GM18909 (cell line): ENCODE measurements around the gene XRN1.
"Not testable (repeated sequence)": the region's sequence is repeated elsewhere in the genome, so short reads cannot be mapped to it uniquely, and the experiment has no call there.

Experiments
- ATAC-seq: cut with Tn5 transposase; IDR thresholded peaks from one replicate; pipeline ENCODE4 v1.9.1; 2021; ENCODE audit warnings: mild to moderate bottlenecking; ENCODE audit not compliant: unreplicated experiment, poor library complexity

XRN1 gene

GRCh38 chr3:142439499-142440220 lies 8.2 kb downstream of the XRN1 start:
- not testable (repeated sequence) for ATAC-seq

DNA sequence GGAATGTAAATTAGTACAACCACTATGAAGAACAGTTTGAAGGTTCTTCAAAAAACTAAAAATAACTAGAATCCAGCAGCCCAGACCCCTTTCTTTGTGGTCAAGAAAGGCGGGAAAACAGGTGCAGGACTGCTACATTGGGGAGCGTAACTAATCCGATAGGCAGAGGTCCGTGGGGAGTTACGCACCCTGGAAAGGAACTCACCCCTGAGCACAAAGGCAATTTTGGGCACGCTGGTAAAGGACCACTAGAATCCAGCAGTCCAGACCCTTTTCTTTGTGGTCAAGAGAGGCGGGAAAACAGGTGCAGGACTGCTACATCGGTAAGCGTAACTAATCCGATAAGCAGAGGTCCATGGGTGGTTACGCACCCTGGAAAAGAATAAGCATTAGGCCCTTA lies 9.7 kb downstream of the XRN1 start:
- not testable (repeated sequence) for ATAC-seq

DNA sequence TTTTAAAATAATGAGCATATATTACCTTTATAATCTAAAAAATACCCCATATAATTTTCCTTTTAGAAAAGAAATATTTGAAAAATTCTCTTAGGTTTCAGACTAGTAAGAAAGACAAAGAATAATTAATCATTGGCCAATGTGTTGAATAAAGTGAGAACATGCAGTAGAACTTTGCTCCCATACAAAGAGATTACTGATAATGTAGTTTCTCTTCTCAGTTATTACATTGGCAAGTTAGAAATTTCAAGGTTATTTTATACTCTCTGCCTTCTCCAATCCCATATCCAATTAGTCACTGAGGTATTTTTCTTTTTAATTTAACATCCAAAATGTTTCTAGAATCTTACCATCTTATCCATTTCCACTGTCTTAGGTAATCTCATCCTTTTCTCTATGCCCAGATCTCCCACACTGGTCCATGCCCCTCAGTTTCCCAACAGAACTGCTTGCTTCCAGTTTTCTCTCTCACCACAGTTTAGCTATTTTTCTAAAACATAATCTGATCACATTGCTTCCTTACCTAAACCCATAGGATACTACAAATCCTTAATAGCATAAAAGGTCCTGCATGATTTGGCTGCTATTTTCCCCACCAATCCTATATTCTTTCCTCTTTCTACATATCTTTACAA lies 10.8 kb downstream of the XRN1 start:
- no peak for ATAC-seq

DNA sequence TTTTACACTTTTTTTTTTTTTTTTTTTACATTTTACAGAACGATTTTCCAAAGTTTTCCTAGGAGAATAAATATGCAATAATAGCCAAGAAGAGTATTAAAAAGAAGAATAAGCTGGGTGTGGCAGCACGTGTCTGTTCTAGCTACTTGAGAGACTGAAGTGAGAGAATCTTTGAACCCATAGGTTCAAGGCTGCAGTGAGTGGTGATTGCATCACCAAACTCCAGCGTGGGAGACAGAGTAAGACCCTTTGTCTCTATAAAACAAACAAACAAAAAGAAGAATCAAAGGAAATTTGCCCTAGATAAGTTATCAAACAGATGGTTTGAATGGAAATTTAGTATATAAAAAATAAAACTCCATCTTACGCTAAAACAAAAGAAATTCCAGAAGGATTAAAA lies 13.3 kb downstream of the XRN1 start:
- no peak for ATAC-seq

DNA sequence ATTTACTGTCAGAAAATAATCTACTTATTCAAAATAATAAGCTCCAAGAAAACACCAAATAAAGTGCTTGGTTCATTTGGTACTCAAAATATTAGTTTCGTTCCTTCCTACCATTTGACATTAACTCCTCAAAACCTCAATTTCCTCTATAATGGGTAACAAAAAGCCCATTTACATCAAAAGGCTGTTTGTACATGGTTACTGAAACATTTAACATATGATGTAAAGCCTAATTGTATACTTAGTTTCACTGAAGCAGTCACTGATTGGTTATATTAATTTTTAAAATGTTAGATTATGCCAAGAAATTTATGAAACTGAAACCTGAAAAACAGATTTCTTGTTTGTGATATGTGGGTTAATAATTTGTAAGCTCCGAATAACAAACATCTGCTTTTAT lies 14.7 kb downstream of the XRN1 start:
- peak; percentile 77 for ATAC-seq

DNA sequence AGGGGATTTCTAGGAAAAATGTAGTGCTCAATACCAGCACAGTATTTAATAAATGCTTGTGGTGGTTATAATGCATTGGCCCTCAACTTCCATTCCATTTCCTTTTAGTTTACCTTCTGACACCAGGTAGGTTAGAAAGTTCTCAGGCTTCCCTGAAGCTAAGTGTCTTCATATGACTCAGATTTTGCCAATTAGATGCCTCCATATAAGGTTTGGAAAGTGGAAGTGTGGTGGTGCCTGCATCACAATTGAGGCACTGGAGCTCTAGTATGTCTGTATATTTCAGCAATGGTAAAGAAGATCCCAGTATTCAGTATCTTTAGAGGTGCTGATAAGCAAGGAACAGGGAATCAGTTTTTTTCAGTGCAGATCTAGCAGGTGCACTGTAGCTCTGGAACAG lies 18.3 kb downstream of the XRN1 start:
- ATAC-seq = no peak

DNA sequence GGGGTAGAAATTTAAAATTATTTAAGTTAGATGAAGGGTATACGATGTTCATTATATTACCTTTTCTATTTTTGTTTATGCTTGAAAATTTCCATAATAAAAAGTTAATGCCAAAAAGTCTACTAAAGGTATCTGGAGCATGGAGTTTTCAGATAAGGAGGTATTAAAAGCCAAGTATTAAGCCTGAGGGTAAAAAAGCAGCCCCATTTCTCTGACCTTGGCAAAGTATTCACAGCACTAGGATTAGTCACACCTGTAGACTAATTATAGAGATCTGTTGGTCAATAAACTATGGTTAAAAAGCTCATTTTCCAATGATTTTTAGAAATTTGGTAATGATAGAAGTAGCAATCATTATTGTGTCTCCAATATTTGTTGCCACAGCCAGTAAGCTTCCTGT lies 23.1 kb downstream of the XRN1 start:
- ATAC-seq = no peak

- ATAC-seq = no peak
Observed at GRCh38 chr3:142418926-142419592, 28.8 kb downstream of the XRN1 start.

DNA sequence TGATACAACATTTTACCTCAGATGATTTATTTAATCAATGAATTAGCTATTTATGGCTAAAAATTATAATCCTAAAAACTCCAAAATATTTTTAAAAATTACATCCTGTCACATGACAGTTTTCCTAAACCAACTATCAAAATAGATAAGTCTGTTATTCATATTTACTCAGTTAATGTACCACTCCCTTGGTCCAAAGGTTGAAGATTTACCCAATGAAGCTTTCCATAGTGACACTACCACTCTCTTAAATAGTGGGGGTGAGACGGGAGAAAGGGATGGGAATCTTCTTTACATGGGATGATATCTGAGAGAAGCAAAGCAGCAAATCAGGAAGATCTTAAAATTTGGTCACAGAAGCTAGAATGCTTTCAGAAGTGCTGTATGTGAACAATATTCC lies 30.5 kb downstream of the XRN1 start:
- no peak for ATAC-seq

- not testable (repeated sequence) for ATAC-seq
Observed at GRCh38 chr3:142400537-142400936, 47.3 kb downstream of the XRN1 start.

DNA sequence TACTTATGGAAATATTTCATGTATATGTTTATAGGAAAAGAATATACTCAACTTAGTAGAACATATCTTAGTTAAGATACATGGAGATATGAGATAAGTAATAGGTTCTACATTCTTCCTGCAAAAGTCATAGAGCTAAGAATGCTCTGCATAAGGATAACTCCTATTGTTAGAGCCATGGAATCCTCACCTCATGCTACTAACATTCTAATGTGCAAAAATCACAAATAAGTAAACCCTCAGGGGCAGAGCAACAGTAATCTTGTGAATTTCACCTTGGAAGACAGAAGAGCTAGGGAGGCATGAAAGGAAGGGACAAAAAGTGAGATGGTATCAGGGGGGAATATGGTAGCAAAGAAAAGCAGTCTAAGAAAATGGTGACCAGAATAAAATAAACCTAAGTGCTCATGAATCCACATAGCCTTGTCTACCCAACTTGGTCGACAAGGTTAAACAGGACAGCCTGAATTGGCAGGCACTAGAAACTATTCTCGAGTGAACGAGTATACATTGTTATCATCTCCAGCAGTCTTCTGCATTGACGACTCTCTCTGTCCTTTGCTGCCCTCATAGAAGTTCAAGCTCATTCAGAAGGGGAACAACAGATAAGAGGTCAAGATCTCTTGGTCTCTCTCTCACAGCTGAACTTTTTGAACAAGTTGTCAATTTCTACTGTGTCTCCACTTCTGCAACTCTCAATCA lies 52.8 kb downstream of the XRN1 start:
- no peak for ATAC-seq

- no peak for ATAC-seq
Observed at GRCh38 chr3:142385078-142385477, 62.8 kb downstream of the XRN1 start.

DNA sequence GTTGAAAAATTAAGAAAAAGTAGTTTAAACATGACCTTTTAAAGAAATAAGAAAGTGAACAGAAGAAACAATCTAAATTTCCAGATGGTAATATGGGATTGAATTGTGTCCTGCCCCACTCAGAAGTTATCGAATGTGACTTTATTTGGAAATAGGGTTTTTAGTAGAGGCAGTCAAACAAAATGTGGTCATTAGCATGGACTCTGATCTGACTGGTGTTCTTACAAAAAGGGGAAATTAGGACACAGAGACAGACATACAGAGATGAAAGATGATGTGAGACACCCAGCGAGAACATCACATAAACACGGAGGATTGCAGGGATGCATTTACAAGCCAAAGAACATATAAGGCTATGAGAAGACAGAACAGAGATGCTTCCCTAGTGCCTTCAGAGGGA lies 73.2 kb downstream of the XRN1 start:
- no peak for ATAC-seq

DNA sequence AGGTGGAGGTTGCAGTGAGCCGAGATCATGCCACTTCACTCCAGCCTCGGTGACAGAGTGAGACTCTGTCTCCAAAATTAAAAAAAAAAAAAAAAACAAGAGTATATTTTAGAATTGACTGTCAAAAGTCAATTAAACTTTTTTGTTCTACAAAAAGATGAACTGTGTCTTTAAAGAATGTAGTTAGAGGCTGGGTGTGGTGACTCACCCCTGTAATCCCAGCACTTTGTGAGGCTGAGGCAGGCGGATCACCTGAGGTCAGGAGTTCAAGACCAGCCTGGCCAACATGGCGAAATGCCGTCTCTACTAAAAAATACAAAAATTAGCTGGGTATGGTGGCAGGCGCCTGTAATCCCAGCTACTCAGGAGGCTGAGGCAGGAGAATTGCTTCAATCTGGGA lies 78.3 kb downstream of the XRN1 start:
- not testable (repeated sequence) for ATAC-seq

- no peak for ATAC-seq
Observed at GRCh38 chr3:142366434-142366833, 81.4 kb downstream of the XRN1 start.

DNA sequence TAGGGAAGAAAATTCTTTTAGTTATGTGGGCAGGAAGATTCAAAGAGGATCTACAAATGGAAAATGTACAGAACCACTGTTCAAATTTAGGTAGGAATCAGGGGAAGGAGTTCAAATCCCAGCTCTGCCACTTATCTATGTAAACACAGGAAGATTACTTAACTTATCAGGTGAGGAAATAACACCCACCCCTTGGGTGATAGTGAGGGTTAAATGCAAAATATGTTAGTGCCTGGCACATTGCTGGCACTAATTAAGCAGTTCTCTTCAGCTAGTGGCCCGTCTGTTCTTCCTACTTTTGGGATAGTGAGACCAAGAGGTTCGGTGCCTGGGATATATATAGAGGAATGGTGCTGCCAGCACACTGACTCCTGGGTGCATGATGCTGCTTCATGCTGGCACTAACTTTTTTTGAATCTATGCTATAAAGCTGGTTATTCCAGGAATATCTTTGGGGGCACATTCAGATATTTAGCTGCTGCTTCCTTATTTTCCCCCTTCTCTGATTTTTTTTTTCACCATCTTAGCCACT lies 83.8 kb downstream of the XRN1 start:
- ATAC-seq = no peak

DNA sequence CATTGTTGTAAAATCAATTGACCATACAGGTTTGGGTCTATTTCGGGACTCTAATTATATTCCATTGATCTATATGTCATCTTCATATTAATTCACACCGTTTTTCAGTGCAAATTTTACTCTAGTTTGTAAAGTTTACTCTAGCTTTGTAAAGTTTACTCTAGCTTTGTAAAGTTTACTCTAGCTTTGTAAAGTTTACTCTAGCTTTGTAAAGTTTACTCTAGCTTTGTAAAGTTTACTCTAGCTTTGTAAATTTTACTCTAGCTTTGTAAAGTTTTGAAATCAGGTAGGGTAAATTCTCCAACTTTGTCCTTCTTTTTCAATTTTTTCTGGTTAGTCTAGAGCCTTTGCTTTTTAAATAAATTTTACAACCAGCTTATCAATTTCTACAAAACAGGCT lies 84.4 kb downstream of the XRN1 start:
- not testable (repeated sequence) for ATAC-seq

DNA sequence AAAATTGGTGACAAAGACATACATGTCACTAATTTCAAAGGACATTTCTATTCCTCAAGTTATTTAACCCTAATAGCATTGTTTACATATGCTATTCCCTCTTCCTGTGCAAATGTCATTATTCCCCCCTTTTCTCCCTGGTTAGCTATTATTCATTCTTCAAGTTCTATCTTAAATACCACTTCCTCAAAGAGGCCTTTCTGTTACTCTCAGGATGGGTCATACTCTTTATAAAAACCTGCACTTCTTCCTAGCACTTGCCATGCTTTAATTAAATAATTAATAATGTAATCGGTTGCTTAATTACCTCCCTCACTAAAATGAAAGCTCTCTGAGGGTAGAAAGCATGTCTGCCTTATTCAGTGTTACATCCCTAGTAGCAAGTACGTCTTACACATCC lies 88.5 kb downstream of the XRN1 start:
- ATAC-seq = no peak

GRCh38 chr3:142356818-142357217 lies 91.0 kb downstream of the XRN1 start:
- ATAC-seq = peak; percentile 69

- ATAC-seq = peak; percentile 71
Observed at GRCh38 chr3:142355692-142356091, 92.1 kb downstream of the XRN1 start.

DNA sequence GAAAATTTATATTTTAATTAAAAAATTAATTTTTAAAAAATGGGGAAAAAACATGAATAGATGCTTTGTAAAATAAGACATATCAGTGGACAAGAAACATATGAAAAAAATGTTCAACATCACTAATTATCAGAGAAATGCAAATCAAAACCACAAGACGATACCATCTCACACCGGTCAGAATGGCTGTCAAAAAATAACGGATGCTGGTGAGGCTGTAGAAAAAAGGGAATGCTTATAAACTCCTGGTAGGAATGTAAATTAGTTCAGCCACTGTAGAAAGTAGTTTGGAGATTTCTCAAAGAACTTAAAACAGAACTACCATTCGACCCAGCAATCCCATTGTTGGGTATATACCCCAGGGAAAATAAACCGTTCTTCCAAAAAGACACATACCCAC lies 93.8 kb downstream of the XRN1 start:
- ATAC-seq = no peak
